WTC11 (cell line): Measurements from ENCODE around the gene TTC39B. TPM values are rescaled to one million over a fixed set of nuclear protein-coding genes. Genes with fewer than 3 reads are reported as not detected.

Experiments
- ATAC-seq: fragments of 200-7000 bp; cut with Tn5 transposase; 2 replicates; pipeline ENCODE4 v1.10.0; 2021; ENCODE audit warnings: mild to moderate bottlenecking, moderate library complexity
- CTCF ChIA-PET: fragments of 300-600 bp; sonication (Branson Sonifier 250); formaldehyde crosslinking; loops from one replicate; lab custom pipeline; 2021; ENCODE audit warnings: antibody characterized with exemption; lab: Charles Lee
- POLR2A ChIA-PET: fragments of 350-600 bp; sonication (Branson Sonifier 250); formaldehyde crosslinking; loops from one replicate; lab custom pipeline; 2021; ENCODE audit warnings: antibody characterized with exemption; lab: Charles Lee
- DNase-seq: peaks from one replicate; pipeline ENCODE4 v3.0.0; 2021; ENCODE audit warnings: low spot score
- H3K27ac Mint-ChIP-seq: 2 replicates; pipeline ENCODE4 v1.8.0; 2021; ENCODE audit warnings: mixed read lengths
- H3K27me3 Mint-ChIP-seq: 2 replicates; pipeline ENCODE4 v1.8.0; 2021; ENCODE audit warnings: low read depth, mild to moderate bottlenecking, moderate library complexity, mixed read lengths
- H3K36me3 Mint-ChIP-seq: 2 replicates; pipeline ENCODE4 v1.8.0; 2021; ENCODE audit warnings: mixed read lengths
- H3K4me1 Mint-ChIP-seq: 2 replicates; pipeline ENCODE4 v1.8.0; 2022; ENCODE audit warnings: mixed read lengths
- H3K4me3 Mint-ChIP-seq: 2 replicates; pipeline ENCODE4 v1.8.0; 2021; ENCODE audit warnings: mild to moderate bottlenecking, moderate library complexity, mixed read lengths
- H3K9me3 Mint-ChIP-seq: 2 replicates; pipeline ENCODE4 v1.8.0; 2021; ENCODE audit warnings: mixed read lengths
- AR ChIP-seq: fragments of 250-450 bp; sonication (Bioruptor Pico); IDR thresholded peaks from 2 replicates; pipeline ENCODE4 v1.9.0; 2021; ENCODE audit warnings: mild to moderate bottlenecking
- ARID4B ChIP-seq: sonication (generic); formaldehyde crosslinking; IDR thresholded peaks from 2 replicates; pipeline ENCODE4 v1.8.0; 2023; ENCODE audit warnings: missing genetic modification reagents, mild to moderate bottlenecking, borderline replicate concordance
- ATF6 ChIP-seq: sonication (generic); formaldehyde crosslinking; IDR thresholded peaks from 2 replicates; pipeline ENCODE4 v1.8.1; 2023; ENCODE audit warnings: mild to moderate bottlenecking, missing genetic modification reagents
- CTCF ChIP-seq: fragments of 200-600 bp; IDR thresholded peaks from 2 replicates; pipeline ENCODE4 v1.8.0; 2022; ENCODE audit warnings: antibody characterized with exemption
- HMGXB4 ChIP-seq: sonication (generic); formaldehyde crosslinking; IDR thresholded peaks from 2 replicates; pipeline ENCODE4 v1.8.1; 2023; ENCODE audit warnings: mild to moderate bottlenecking, moderate library complexity, missing genetic modification reagents
- JAZF1 ChIP-seq: fragments of 250-450 bp; sonication (Bioruptor Pico); IDR thresholded peaks from 2 replicates; pipeline ENCODE4 v1.9.0; 2021; ENCODE audit warnings: moderate library complexity, mild to moderate bottlenecking, inconsistent platforms
- MAX ChIP-seq: sonication (generic); formaldehyde crosslinking; IDR thresholded peaks from 2 replicates; pipeline ENCODE4 v1.8.0; 2022; ENCODE audit warnings: mild to moderate bottlenecking, missing genetic modification reagents
- MYBL2 ChIP-seq: sonication (generic); formaldehyde crosslinking; IDR thresholded peaks from 2 replicates; pipeline ENCODE4 v1.8.1; 2023; ENCODE audit warnings: mild to moderate bottlenecking, moderate library complexity, missing genetic modification reagents
- NFATC4 ChIP-seq: fragments of 250-450 bp; sonication (Bioruptor Pico); IDR thresholded peaks from 2 replicates; pipeline ENCODE4 v1.9.0; 2021; ENCODE audit warnings: mild to moderate bottlenecking
- NR3C1 ChIP-seq: sonication (generic); formaldehyde crosslinking; conservative IDR thresholded peaks from 2 replicates; pipeline ENCODE4 v1.8.1; 2023; ENCODE audit warnings: low read depth, mild to moderate bottlenecking, missing genetic modification reagents
- TCF7 ChIP-seq: sonication (generic); formaldehyde crosslinking; IDR thresholded peaks from 2 replicates; pipeline ENCODE4 v1.8.0; 2022; ENCODE audit warnings: mild to moderate bottlenecking, low read depth, missing genetic modification reagents, moderate library complexity
- USF1 ChIP-seq: sonication (generic); formaldehyde crosslinking; IDR thresholded peaks from 2 replicates; pipeline ENCODE4 v1.8.0; 2022; ENCODE audit warnings: mild to moderate bottlenecking, missing genetic modification reagents
- ZNF512 ChIP-seq: sonication (generic); formaldehyde crosslinking; IDR thresholded peaks from 2 replicates; pipeline ENCODE4 v1.8.1; 2022; ENCODE audit warnings: missing genetic modification reagents, borderline replicate concordance
- ZNF532 ChIP-seq: fragments of 250-450 bp; sonication (Bioruptor Pico); IDR thresholded peaks from 2 replicates; pipeline ENCODE4 v1.9.0; 2021; ENCODE audit warnings: mild to moderate bottlenecking, borderline replicate concordance
- ZNF671 ChIP-seq: fragments of 250-450 bp; sonication (Bioruptor Pico); IDR thresholded peaks from 2 replicates; pipeline ENCODE4 v1.8.0; 2021; ENCODE audit warnings: mild to moderate bottlenecking
- total RNA-seq: library from RNA; stranded (reverse); gene quantifications from 3 replicates; pipeline ENCODE4 v1.2.3, GENCODE V29; 2021

Gene TTC39B
- total RNA-seq, 1 experiment from 2014 or later, result 12.5 TPM

- TF ChIP-seq ZNF532 (CRISPR knock-in tag), result no peak
- no peak for TF ChIP-seq ZNF671 (CRISPR knock-in tag)
- TF ChIP-seq, all 79 proteins: peak for 0
Observed at GRCh38 chr9:15182730-15183129, 124.3 kb downstream of the TTC39B start (continued).

GRCh38 chr9:15182101-15182551 is 124.9 kb downstream of the TTC39B start:
- peaks cover 14% of the 10 kb centered on the region for H3K36me3 Mint-ChIP-seq
- peaks cover 20% of the 10 kb centered on the region for H3K4me1 Mint-ChIP-seq
- ATAC-seq (no peak), DNase-seq (no peak)
- H3K9me3 Mint-ChIP-seq, result no peaks in the 10 kb centered on the region
- ChIA-PET POLR2A (no interaction called here), CTCF (no interaction called here)
- no peak overlapping the region for H3K27ac Mint-ChIP-seq
- no peaks in the 10 kb centered on the region for H3K27me3 Mint-ChIP-seq
- no peak overlapping the region for H3K4me3 Mint-ChIP-seq
- TF ChIP-seq CTCF, result no peak
- TF ChIP-seq HMGXB4 (CRISPR knock-in tag), result no peak
- TF ChIP-seq TCF7 (CRISPR knock-in tag), result no peak
- TF ChIP-seq NFATC4 (CRISPR knock-in tag), result no peak
- no peak for TF ChIP-seq ZNF671 (CRISPR knock-in tag)
- no peak for TF ChIP-seq NR3C1 (CRISPR knock-in tag)
- TF ChIP-seq ATF6, result no peak
- no peak for TF ChIP-seq AR (CRISPR knock-in tag)
- no peak for TF ChIP-seq ARID4B
- no peak for TF ChIP-seq JAZF1 (CRISPR knock-in tag)
- TF ChIP-seq MAX (CRISPR knock-in tag), result no peak
- no peak for TF ChIP-seq MYBL2 (CRISPR knock-in tag)
- no peak for TF ChIP-seq ZNF512 (CRISPR knock-in tag)
- TF ChIP-seq USF1 (CRISPR knock-in tag), result no peak
